MV-4-11 (cell line): Measurements from ENCODE around the gene RAB11A.

ENCODE experiments used
- DNase-seq: peaks from one replicate; lab custom pipeline; 2025; lab: John Stamatoyannopoulos, UW

The RAB11A gene

DNA sequence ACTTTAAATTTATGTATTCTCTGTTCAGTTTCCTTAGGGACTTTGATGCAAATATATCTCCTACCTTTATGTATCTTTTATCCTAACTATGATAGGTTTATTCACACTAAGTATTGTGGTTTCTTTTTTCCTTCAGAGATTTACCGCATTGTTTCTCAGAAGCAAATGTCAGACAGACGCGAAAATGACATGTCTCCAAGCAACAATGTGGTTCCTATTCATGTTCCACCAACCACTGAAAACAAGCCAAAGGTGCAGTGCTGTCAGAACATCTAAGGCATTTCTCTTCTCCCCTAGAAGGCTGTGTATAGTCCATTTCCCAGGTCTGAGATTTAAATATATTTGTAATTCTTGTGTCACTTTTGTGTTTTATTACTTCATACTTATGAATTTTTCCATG is 18.3 kb downstream of the RAB11A start:
- DNase-seq = no peak

DNA sequence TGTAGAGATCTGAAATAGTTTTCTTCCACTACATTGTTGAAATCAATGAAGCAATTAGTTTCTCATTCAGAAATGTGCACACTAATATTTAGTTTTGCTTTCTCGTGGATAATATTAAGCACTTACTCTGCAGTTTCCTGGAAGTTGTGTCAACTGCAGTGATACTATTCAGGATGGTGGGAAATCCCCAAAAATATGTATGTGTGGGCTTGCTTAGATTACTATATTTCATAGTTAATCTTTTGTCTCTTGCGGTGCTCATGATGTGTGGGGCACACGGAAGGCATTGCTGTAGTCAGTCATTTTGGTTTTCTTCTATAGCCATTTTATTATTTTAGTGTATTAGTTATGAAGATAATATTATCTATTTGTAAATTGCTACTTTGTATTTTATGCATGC is 19.7 kb downstream of the RAB11A start:
- no peak for DNase-seq

DNA sequence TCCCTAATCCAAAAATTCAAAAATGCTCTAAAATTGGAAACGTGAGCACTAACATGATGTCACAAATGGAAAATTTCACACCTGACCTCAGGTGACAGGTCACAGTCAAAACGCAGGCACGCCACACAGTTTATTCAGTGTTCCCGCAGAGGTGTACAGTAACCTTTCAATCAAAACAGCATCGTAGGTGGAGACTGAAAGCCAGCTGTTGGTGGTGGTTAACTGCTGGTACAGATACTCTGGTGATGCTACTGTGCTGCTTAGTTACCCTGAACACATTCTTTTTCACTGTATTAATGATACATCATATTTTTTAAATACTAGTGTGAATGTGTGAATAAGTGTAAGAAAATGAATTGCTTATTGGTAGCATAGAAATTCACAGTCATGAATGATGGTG is 23.8 kb downstream of the RAB11A start:
- DNase-seq = no peak

DNA sequence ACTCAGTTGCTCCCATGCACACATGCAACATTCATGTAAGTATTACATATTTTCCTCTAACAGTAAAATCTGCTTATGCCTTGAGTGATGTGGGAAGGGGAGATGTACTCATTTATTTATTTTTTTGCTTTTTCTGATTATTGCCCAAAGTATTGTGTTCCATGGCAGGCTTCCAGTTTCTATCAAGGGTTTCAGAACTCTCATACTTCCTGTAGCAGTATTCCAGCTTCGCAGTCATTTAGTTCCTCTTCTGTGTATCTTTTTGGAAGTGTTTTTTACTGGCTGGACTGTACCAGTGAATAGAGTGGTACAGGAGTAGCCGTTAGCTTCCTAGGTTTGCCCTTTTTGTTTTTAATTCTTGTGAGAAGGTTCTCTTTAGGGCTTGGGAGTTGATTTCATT is 26.9 kb downstream of the RAB11A start:
- DNase-seq = no peak

DNA sequence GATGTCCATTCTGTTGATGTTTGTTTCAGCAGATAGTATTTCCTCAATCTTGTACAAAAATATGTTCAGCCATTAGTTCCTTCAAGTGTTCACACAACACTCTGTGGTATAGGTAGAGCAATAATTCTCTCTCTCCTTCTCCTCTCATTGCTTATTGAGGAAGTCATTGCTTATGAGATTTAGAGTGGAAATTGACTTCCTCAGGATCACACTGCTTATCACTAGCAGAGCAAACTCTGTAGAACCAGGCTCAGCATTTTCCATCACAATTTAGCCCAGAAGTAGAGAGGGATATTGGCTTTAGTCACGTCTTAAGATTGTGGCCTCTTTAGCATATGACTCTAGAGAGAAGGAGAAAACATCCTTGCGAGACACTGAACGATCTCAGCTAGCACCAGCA is 31.2 kb downstream of the RAB11A start:
- no peak for DNase-seq

DNA sequence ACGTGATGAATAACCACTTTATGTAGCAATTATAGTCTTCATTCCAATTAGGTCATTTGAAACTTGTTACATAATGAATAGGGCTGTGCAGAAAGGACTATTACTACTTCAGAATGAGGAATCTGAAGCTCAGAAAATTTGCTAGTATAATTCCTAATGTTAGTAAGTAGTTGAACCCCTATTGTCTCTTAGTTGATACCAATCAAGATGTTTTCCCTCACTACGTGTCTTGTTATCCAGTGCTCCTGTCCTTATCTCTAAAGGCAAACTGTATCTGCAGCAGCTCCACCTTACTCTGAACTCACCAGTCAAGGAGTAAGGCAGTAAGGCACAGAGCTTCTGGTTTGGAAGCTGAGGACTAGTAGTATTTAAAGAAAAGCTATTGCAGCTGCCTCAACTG is 32.0 kb downstream of the RAB11A start:
- DNase-seq = no peak

DNA sequence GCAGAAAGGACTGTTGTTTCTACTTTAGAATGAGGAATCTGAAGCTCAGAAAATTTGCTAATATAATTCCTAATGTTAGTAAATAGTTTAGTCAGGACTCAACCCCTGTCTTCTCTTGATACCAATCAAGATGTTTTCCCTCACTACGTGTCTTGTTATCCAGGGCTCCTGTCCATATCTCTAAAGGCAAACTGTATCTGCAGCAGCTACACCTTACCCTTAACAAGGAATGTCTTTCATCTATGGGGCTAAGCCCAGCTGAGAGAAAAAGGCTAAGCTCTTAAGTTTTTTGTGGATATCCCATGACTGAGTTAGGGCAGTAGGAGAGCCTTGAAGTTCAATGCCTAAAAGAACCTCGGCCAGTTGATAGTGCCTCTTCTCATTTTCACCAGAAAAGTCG is 32.5 kb downstream of the RAB11A start:
- DNase-seq = no peak

DNA sequence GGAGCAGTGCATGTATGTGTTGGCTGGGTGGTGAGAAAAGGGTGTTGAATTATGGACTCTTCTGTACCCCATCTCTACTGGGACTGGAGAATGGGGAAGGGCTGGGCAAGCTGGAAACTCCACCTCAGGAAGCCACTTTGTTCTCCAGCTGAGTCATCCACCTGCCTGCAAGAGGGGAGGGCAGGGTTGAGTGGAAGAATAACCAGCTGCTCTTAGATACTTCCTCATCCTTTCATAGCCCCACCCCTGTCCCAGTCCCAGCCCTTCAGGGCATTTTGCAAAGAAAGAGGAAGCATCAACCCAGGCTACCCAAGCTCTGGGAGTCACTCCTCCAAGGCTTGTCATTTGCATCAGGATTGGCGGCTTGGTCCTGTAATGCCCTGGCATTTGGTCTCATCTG is 33.1 kb downstream of the RAB11A start:
- peak; percentile 98 for DNase-seq

DNA sequence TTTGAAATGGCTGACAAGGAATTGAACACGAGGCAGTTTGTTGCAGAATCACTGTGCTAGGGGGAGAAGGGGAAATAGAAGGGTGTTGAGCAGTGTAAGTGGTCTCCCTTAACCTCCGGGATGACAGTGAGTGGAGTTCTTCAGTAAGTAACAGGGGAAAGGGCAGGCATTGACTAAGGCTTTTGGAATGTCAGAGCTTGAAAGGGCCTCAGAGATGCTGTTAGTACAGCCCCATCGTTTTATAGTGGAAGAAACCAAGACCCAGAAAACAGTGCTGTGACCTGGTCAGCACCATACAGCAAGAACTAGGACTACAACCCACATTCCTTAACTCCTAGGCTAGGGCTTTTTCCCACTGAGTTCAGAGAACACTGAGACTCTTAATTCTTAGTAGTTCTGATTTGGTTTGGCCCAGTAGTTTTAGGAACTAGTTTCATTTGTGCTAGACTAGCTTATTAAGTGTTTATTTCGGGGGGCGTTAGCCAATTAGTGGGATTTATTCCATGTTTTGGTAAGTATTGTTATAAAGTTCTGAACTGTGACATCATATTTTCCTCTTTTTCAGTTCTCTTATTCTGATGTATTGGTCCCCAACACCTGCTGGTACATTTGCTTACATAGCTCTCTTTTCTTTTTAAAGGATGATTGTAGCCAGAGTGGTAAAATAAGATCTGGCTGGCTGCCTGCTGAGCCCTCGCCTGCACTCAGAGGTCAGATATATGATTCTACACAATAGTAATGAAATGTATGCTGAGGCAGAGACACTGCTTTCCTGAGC is 34.2 kb downstream of the RAB11A start:
- DNase-seq = no peak

DNA sequence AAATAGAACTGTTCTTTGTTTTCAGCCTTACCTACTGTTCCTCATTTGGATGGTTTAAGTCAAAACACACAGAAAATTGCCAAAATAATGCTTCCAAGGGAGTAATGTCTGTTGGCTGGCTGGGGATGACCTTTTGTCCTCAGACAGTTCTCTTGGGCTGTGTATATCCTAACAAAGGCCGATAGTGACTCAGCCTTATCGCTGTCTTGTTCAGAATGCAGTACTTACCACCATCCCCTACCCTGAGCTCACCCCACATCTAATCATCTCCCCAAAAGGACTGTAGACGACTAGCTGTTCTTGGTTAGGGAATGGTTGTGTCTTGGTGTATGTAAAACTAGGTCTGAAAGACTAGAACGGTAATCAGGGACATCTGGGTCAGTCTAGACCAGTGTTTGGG is 35.0 kb downstream of the RAB11A start:
- no peak for DNase-seq

DNA sequence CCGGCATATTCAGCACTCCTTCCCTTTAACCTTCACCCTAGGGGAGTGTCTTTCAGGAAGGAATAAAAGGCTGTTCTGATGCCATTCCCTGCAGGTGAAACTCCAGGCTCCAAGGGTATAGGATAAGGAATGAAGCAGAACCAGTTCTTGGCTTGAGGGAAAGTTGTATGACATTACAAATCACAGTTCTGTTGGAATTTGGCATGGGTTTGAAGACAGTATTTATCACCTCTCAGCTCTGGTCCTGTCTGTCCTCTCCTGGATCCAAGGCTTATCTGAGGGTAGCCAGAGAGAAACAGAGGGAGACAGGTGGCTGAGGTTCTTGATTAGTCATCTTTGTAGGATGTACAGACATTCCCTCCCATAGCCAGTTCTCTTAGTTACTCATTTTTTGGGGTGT is 37.1 kb downstream of the RAB11A start:
- no peak for DNase-seq

DNA sequence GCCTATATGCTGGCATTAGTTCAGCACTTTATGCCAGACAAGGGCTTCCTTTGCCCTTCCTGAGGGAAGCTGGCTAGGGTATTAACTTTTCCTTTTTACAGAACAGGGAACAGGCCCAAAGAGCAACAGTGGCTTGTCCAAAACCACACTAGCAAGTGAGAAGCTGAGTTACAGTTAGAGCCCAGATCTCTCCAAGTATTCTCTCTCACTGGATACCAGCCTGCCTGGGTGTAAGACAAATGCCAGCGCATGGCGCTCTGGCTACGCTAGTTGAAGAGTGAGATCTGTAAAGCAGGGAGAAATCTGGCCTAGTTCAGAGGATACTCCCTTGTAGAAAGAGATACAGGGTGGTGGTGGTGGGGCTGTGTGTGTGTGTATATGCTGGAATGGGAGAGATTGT is 38.4 kb downstream of the RAB11A start:
- no peak for DNase-seq

DNA sequence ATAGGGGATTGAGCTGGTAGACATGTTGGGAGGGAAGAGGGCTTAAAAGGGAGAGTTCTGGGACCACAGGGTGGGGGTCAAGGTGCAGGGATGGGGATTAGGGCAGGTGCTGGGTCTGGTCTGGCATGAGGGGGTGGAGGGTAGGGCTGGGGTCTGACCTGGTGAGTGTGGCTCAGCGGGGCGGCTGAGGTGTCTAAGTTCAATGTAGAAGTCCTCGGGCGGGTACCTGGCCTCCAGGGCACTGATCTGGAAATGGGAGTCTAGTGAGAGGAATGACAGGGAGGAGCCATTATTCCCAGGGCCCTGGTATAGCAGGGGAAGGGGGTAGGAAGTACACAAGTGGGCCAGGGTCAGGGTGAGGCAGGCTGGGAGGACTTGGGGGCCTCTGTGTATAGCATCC is 39.6 kb downstream of the RAB11A start:
- no peak for DNase-seq

DNA sequence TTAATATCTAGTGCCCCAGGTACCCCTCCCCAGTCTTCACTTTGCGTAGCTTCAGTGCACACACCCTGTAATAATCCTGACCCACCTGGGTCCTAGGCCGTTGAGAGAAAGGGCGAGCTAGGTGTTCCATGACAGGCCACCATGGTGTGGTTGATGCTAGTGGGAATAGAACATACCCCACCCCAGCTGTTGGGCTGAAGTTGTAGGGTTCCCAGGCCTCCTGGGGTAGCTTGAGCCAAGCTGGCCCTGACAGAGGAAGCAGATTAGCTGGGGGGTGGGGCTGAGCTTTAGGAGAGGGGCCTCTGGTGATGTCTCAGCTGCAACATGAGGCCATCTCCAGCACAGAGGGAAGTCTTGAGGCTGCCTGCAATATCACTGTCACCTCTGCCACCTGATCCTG is 40.5 kb downstream of the RAB11A start:
- DNase-seq = no peak

DNA sequence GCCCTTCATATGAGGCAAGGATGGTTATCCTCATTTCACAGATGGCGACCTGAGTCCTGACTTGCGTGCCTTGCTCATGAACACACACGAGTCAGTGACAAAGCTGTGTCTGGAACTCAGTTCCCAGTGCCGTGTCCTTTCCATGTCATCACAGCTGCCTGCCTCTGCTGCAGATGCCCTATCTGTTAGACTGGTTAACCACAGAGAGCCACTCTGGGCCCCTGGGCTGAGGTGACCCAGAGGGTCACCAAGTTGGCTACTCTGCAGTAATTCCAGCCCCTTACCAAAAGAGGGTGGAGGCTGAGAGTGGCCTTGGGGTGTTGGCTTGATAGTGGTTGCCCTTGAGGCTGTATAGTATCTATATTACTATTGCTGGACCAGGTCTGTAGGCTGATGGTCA is 41.0 kb downstream of the RAB11A start:
- DNase-seq = no peak

DNA sequence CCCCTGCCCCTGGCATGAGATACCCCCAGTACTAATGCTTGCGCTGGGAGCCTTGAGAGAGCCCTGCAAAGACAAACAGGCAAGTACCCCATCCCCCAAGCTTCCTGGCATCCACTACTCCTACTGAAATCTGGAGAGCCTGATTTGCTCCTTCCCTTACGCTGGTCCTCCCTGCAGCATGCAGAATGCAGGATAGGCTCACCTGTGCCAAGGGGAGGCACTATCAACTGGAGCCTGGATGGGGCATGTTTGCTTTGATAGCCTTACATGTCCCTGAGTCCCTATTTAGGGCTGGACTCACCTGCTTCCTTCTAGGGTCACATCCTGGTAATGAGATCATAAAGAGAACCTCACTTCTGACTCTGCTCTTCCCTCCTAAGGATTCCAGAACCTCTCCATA is 42.9 kb downstream of the RAB11A start:
- no peak for DNase-seq

DNA sequence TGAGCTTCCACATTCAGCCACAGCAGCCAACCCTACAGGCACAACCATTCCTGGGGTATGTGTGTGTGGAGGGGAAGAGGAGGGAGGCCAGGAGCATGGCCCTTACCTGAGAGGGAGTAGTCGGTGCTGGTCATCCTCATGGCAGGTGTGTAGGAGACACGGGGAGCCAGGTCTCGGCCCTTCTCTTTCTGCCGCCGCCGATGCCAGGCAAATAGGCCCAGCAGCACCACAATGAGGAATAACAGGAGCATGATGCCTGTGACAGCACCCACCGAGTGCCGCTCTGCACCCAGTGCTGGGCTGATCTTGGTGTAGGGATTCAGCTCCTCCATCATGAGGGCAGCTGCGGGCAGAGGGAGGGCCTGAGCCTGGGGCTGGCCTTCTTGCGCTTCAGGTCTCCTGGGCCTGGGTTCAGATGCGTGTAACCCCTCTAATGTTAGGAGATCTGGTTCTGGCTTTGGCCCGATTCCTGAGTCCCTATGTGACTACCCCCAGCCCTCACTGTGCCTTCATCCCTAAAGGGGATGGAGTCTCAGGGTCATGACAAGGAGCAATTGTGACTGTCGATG is 44.4 kb downstream of the RAB11A start:
- DNase-seq = no peak

DNA sequence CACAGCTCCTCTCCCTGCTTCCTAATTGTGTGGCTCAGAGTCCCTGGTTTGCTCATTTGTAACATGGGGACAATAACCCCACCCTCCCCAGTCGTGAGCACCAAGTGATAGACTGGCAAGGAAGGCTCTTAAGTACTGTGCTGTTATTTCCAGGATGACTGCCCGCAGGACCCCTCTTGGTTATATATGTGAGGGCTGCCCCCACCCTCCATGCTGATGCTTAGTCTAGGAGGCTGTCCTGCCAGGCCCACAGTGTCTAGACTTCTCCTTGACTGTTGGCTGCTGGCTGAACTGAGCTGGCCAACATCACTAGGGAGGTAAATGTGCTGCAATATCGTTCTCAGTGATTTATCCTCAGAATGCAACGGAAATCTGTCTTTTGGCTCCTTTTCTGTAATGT is 45.1 kb downstream of the RAB11A start:
- no peak for DNase-seq

DNA sequence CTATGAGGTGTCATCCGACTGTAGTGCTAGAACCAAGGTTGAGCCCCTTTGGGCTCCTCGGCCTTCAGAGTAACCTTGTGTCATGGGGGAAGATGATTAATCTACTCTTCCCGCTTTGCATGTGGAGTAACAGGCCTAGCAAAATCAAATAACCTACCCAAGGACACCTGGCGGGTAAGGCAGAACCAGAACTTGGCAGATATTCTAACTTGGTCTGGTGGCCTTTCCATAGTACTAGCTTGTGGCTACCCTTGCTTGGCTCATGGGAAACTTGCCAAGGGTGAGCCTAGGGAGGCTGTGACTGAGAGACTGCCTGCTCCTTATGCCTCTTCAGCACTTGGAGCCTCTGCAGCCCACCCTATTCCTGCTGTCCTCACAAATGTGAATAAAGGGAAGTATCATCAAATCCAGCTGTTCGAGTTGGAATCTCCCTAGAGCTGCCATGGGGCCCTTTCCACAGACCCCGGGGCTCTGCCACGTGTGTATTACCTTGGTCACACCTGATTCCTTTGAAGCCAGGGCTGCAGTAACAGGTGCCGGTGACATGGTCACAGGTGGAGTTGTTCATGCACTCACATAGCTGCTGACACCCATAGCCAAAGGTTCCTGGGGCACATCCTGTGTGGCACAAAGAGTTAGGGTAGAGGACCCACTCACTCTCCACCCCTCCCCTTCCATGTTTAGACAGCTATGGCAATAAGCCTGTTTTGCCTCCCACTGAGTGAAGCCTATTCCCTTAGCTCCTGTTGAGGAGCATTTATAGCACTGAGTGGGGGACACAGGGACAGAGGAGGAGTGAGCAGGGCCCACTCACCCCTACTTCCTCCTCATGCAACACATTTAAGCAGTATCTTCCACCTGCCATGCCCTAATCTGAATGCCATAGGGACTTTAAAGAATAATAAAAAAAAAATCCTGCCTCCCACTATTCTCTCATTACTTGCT is 46.0 kb downstream of the RAB11A start:
- DNase-seq = no peak

DNA sequence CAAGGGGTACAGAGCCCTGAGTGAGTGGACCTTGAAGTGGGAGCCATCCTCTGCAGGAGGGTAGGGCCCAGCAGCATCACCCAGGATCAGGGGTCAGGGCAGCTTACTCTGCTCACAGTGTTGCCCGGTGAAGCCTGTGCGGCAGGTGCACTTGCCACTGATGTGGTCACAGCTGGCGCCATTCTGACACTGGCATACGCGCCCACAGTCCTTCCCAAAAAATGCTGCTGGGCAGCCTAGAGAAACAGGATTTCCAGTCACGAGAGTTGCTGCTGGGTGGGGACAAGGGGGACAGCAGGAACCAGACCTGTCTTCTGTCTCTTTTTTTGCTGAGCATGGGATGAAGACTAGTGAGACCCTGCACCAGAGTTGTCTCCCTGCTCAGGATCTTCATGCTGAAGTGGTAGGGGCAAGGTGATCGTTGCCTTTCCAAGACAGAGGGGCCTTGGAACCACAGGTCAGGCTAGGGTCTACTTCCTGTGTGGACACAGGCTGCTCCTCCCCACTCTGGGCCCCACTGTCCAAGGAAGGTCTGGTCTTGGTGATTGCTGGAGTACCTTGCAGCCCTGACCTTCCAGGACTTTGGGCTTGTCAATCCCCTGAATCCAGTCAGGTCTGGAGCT is 46.9 kb downstream of the RAB11A start:
- no peak for DNase-seq

DNA sequence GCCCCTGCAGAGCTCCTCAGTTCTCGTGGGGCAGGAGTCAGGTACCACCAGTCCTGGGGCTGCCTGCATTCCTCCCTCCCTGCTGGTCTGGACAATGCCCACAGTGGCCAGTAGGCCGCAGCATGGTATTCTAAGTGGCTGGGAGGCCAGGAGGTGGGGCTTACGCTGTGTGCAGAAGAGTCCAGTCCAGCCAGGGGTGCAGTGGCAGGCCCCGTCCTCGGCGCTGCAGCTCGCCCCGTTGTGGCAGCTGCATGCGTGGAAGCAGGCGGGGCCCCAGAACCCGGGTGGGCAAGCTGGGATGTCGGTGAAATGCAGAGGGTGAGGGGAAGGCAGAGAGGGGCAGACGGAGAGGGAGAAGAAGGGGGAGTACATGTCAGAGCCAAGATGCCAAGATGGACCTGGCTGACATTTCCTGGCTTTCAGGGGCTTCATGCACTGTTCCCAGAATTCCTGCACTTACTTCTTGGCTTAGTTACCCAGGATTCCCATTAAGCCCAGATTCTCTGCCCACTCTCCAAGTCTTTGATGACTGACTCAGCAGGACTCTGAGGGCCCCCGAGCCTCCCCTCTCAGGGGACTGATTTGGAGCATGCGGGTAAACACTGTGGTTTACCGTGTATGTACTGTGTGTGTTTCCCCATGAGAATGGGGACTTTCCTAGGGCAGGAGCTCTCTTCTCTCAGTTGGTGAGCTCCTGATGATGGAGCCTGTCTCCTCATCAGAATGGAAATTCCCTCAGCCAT is 47.5 kb downstream of the RAB11A start:
- DNase-seq = no peak

DNA sequence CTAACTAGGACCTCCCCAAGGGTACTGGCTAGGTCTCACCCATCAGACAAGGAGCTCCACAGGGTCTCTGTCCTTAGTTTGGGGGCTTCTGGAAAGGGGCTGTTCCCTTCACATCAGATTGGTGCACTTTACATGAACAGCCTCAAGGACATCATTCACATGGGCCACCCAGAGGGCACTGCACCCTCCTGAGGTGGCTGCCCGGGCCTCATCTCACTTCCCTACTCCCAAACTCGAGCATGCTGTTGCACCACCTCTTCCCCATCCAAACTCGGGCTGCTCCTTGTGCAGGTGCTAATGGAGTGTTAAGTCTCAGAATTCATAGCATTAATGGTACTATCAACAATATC is 48.1 kb downstream of the RAB11A start:
- DNase-seq = no peak
